ENCODE data around the gene DCPS. TPM values are rescaled to one million over a fixed set of nuclear protein-coding genes. Genes with fewer than 3 reads are reported as not detected.

The DCPS gene
- total and polyA plus RNA-seq, 4 donors, result 10.7 to 26.3 (median 20.4) TPM

DNA sequence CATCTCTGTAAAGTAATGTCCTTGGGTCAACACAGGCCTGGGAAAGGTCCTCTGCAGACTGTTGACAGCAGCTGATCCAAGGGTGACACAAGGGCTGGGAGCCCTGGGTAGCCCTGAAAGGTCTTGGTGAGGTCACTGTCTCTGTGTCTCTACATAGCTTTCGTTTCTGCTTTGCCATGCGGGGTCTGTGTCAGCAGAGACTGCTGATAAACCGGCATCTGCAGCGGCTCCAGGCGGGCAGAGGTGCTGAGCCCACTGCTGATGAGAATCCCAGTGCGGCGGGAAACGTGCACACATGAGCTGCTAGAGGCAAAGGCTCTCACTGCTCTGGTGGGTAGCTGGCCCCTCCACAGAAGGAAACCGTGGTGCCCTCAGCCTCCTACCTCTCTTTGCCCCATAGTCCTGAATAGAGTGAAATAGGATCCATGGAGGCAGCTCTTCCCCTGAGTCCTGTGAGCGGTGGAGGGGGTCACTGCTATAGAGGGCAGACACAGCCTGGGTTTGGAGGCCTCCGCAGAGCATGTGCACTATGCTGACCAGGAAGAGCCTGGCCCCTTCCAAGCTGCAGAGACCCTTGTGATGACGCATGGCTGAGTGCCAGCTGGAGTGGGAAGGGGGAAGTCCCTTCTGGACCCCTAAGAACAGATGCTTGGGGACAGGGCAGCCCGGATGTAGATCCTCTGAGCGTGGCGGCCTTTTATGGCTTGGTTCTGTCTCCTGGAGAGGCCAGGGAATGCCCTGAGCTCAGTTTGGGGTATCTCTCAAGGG lies 33.8 kb downstream of the DCPS start:
- WGBS, 2 donors, result 82 to 87% methylated on average over 15 of the region's 15 CpGs
- Histone ChIP-seq H3K4me3 (no peak overlapping the region), H3K27me3 (ENCODE audit: control insufficient read depth in 3 of 3, insufficient read depth in 3 of 3, low read length in 2 of 3) (no peaks in the 10 kb centered on the region), H3K36me3 (ENCODE audit: control insufficient read depth in 4 of 4, insufficient read depth in 4 of 4, low read length in 4 of 4) (peaks cover 0 to 21% (median 6%) of the 10 kb centered on the region in 4 donors), H3K9me3 (ENCODE audit: control insufficient read depth in 4 of 4, insufficient read depth in 3 of 4, low read length in 3 of 4) (no peaks in the 10 kb centered on the region), H3K27ac (ENCODE audit: low read depth in 1 of 2, low read length in 1 of 2) (no peak overlapping the region), H3K4me1 (ENCODE audit: control insufficient read depth in 5 of 5, insufficient read depth in 5 of 5, low read length in 5 of 5) (peaks cover 0 to 34% (median 5%) of the 10 kb centered on the region in 5 donors), H3K9ac (ENCODE audit: insufficient read depth in 1 of 2, low read length in 2 of 2) (no peak overlapping the region)
- no peak for TF ChIP-seq CTCF (IDR thresholded peaks at IDR 0.05; ENCODE audit: control extremely low read depth, extremely low read depth)
- no peak for DNase-seq
- no peak for ATAC-seq (ENCODE audit: insufficient read depth, low FRiP score)

GRCh38 chr11:126338346-126339055 lies 34.6 kb downstream of the DCPS start:
- no peak overlapping the region for H3K27ac ChIP-seq (ENCODE audit: low read depth in 1 of 2, low read length in 1 of 2)
- no peak for TF ChIP-seq CTCF (IDR thresholded peaks at IDR 0.05; ENCODE audit: control extremely low read depth, extremely low read depth)
- no peak overlapping the region for H3K4me3 ChIP-seq
- no peaks in the 10 kb centered on the region for H3K27me3 ChIP-seq (ENCODE audit: control insufficient read depth in 3 of 3, insufficient read depth in 3 of 3, low read length in 2 of 3)
- WGBS, 2 donors, result 75 to 88% methylated on average over 7 of the region's 7 CpGs
- H3K4me1 ChIP-seq (ENCODE audit: control insufficient read depth in 5 of 5, insufficient read depth in 5 of 5, low read length in 5 of 5), result peaks cover 0 to 34% (median 5%) of the 10 kb centered on the region in 5 donors
- peaks cover 0 to 24% (median 10%) of the 10 kb centered on the region in 4 donors for H3K36me3 ChIP-seq (ENCODE audit: control insufficient read depth in 4 of 4, insufficient read depth in 4 of 4, low read length in 4 of 4)
- no peak overlapping the region for H3K9ac ChIP-seq (ENCODE audit: insufficient read depth in 1 of 2, low read length in 2 of 2)
- DNase-seq (no peak), ATAC-seq (ENCODE audit: insufficient read depth, low FRiP score) (no peak)
- H3K9me3 ChIP-seq (ENCODE audit: control insufficient read depth in 4 of 4, insufficient read depth in 3 of 4, low read length in 3 of 4), result no peaks in the 10 kb centered on the region

DNA sequence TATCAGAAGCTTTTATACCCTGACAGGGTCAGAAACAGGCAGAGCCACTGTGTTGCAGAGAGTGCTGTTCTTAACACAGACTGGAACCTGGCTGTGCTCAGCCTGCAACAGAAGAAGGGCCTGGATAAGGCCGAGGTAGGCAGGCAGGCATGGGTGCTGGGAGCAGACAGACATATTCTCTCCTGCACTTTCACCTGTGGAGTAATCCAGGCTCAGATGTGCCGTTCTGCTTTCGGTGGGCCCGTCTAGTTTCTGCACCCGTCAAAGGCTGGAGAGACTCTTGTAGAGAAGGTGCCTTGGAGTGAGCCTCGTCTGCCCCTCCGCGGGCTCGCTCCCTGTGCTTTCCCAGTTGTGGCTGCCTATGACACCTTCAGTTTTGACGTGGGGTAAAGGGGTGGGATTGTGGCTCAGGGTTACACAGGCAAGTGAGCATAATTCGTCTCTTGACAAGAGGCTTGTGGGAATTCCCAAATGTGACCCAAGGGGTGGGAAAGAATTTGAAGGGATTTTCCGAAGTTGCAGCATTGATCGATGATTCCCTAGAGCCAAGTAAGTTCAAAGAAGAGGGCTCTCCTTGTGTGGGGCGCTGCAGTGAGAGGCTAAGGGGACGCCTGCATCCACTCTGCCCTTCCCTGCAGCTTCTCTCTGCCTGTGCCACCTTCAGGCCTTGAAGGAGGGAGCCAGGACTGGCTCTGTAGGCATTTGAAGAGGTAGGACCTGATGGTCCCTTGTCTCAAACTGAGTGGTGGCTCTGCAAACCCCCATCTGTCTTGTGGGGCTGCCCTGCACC lies 35.4 kb downstream of the DCPS start:
- no peaks in the 10 kb centered on the region for H3K9me3 ChIP-seq (ENCODE audit: control insufficient read depth in 4 of 4, insufficient read depth in 3 of 4, low read length in 3 of 4)

More for the DNA sequence above, 35.4 kb downstream of the DCPS start:
- Histone ChIP-seq H3K9ac (ENCODE audit: insufficient read depth in 1 of 2, low read length in 2 of 2) (no peak overlapping the region), H3K36me3 (ENCODE audit: control insufficient read depth in 4 of 4, insufficient read depth in 4 of 4, low read length in 4 of 4) (peaks cover 0 to 24% (median 13%) of the 10 kb centered on the region in 4 donors), H3K4me1 (ENCODE audit: control insufficient read depth in 5 of 5, insufficient read depth in 5 of 5, low read length in 5 of 5) (peaks cover 0 to 34% (median 5%) of the 10 kb centered on the region in 5 donors), H3K4me3 (no peak overlapping the region), H3K27me3 (ENCODE audit: control insufficient read depth in 3 of 3, insufficient read depth in 3 of 3, low read length in 2 of 3) (no peaks in the 10 kb centered on the region), H3K27ac (ENCODE audit: low read depth in 1 of 2, low read length in 1 of 2) (peak overlapping the region in 1 of 2 donors; percentile 3)
- TF ChIP-seq CTCF (IDR thresholded peaks at IDR 0.05; ENCODE audit: control extremely low read depth, extremely low read depth), result no peak
- no peak for ATAC-seq (ENCODE audit: insufficient read depth, low FRiP score)
- 73 to 84% methylated on average over 15 of the region's 15 CpGs for WGBS, 2 donors
- DNase-seq, result no peak

All from lung (tissue), 12 donors.